ENCODE measurements around the gene WDR59. TPM values are rescaled to one million over a fixed set of nuclear protein-coding genes. Genes with fewer than 3 reads are reported as not detected.

WDR59 gene
- total and polyA plus RNA-seq, 2 donors (not counting 1 experiment from before 2014, with no cell fraction given): 52.6 to 127 TPM

- CTCF ChIA-PET: interaction anchor here (0.6 kb wide), 1 partner anchor 379 kb away, joined by 3 read pairs; no protein-coding TSS in a partner anchor
- H3K79me2 ChIP-seq (ENCODE audit: control insufficient read depth, insufficient read depth, low read length): no peaks in the 10 kb centered on the region
- POLR2A ChIA-PET: no interaction called here
Measured at GRCh38 chr16:75029854-75030253, 44.9 kb upstream of the WDR59 start.

GRCh38 chr16:75028544-75029135 is 43.7 kb upstream of the WDR59 start:
- Histone ChIP-seq H3K36me3 (replicated peaks in 1 of 2; ENCODE audit: control extremely low read depth in 1 of 2, control insufficient read depth in 1 of 2, extremely low read depth in 1 of 2, insufficient read depth in 2 of 2, low read length in 1 of 2) (no peaks in the 10 kb centered on the region), H3K27ac (ENCODE audit: low read length in 2 of 2) (no peak overlapping the region), H2AFZ (ENCODE audit: insufficient read depth, low read depth, low read length, poor library complexity, severe bottlenecking) (no peak overlapping the region), H4K20me1 (ENCODE audit: control insufficient read depth, insufficient read depth, low read length, poor library complexity, severe bottlenecking) (no peaks in the 10 kb centered on the region), H3K27me3 (replicated peaks in 1 of 4; ENCODE audit: control extremely low read depth in 1 of 4, control insufficient read depth in 3 of 4, insufficient read depth in 4 of 4, low read length in 3 of 4) (no peaks in the 10 kb centered on the region), H3K9ac (ENCODE audit: low read length) (no peak overlapping the region), H3K4me1 (ENCODE audit: control insufficient read depth in 2 of 2, insufficient read depth in 2 of 2, low read length in 2 of 2) (no peaks in the 10 kb centered on the region), H3K4me2 (replicated peaks; ENCODE audit: low read depth, low read length, poor library complexity, severe bottlenecking) (no peak overlapping the region), H3K79me2 (ENCODE audit: control insufficient read depth, insufficient read depth, low read length) (no peaks in the 10 kb centered on the region), H3K9me3 (ENCODE audit: control extremely low read depth in 1 of 3, control insufficient read depth in 2 of 3, insufficient read depth in 1 of 3, low read length in 2 of 3) (no peaks in the 10 kb centered on the region), H3K4me3 (ENCODE audit: control extremely low read depth in 1 of 5, extremely low read depth in 1 of 5, insufficient read depth in 1 of 5, low read depth in 2 of 5, low read length in 4 of 5) (no peak overlapping the region)
- H3K4me1 Mint-ChIP-seq: peaks cover 8% of the 10 kb centered on the region
- CTCF ChIA-PET: no interaction called here
- H3K4me3 Mint-ChIP-seq: no peak overlapping the region
- H3K27me3 Mint-ChIP-seq: no peaks in the 10 kb centered on the region
- no peak for ATAC-seq (ENCODE audit: low read depth)
- intact Hi-C loops (cut with micrococcal nuclease): no loop called here
- no peaks in the 10 kb centered on the region for H3K9me3 Mint-ChIP-seq (ENCODE audit: insufficient read depth)
- TF ChIP-seq EZH2 (IDR thresholded peaks at IDR 0.05; ENCODE audit: borderline replicate concordance, insufficient read depth, low read depth, low read length, poor library complexity, severe bottlenecking): no peak
- TF ChIP-seq, protein P1, sequence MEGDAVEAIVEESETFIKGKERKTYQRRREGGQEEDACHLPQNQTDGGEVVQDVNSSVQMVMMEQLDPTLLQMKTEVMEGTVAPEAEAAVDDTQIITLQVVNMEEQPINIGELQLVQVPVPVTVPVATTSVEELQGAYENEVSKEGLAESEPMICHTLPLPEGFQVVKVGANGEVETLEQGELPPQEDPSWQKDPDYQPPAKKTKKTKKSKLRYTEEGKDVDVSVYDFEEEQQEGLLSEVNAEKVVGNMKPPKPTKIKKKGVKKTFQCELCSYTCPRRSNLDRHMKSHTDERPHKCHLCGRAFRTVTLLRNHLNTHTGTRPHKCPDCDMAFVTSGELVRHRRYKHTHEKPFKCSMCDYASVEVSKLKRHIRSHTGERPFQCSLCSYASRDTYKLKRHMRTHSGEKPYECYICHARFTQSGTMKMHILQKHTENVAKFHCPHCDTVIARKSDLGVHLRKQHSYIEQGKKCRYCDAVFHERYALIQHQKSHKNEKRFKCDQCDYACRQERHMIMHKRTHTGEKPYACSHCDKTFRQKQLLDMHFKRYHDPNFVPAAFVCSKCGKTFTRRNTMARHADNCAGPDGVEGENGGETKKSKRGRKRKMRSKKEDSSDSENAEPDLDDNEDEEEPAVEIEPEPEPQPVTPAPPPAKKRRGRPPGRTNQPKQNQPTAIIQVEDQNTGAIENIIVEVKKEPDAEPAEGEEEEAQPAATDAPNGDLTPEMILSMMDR (IDR thresholded peaks at IDR 0.05): no peak
- 76% methylated on average over 3 of the region's 4 CpGs for WGBS (ENCODE audit: insufficient coverage)
- POLR2A ChIA-PET: no interaction called here
- H3K27ac Mint-ChIP-seq: no peak overlapping the region
- no peak for DNase-seq

More at GRCh38 chr16:75029854-75030253, 44.9 kb upstream of the WDR59 start:
- H3K27me3 Mint-ChIP-seq: peaks cover 4% of the 10 kb centered on the region
- H3K27ac Mint-ChIP-seq: no peak overlapping the region
- no peaks in the 10 kb centered on the region for H3K9me3 Mint-ChIP-seq (ENCODE audit: insufficient read depth)
- no peaks in the 10 kb centered on the region for H3K4me1 ChIP-seq (ENCODE audit: control insufficient read depth in 2 of 2, insufficient read depth in 2 of 2, low read length in 2 of 2)
- H3K27ac ChIP-seq (ENCODE audit: low read length in 2 of 2): no peak overlapping the region
- H3K4me2 ChIP-seq (replicated peaks; ENCODE audit: low read depth, low read length, poor library complexity, severe bottlenecking): no peak overlapping the region
- no peaks in the 10 kb centered on the region for H3K27me3 ChIP-seq (replicated peaks in 1 of 4; ENCODE audit: control extremely low read depth in 1 of 4, control insufficient read depth in 3 of 4, insufficient read depth in 4 of 4, low read length in 3 of 4)
- no peak overlapping the region for H2AFZ ChIP-seq (ENCODE audit: insufficient read depth, low read depth, low read length, poor library complexity, severe bottlenecking)
- no peak overlapping the region for H3K4me3 ChIP-seq (ENCODE audit: control extremely low read depth in 1 of 5, extremely low read depth in 1 of 5, insufficient read depth in 1 of 5, low read depth in 2 of 5, low read length in 4 of 5)
- intact Hi-C loops (cut with micrococcal nuclease): no loop called here
- H3K9me3 ChIP-seq (ENCODE audit: control extremely low read depth in 1 of 3, control insufficient read depth in 2 of 3, insufficient read depth in 1 of 3, low read length in 2 of 3): no peaks in the 10 kb centered on the region
- DNase-seq (no peak), ATAC-seq (ENCODE audit: low read depth) (no peak)
- no peak overlapping the region for H3K9ac ChIP-seq (ENCODE audit: low read length)
- no peak overlapping the region for H3K4me3 Mint-ChIP-seq
- H4K20me1 ChIP-seq (ENCODE audit: control insufficient read depth, insufficient read depth, low read length, poor library complexity, severe bottlenecking): no peaks in the 10 kb centered on the region
- H3K4me1 Mint-ChIP-seq: no peaks in the 10 kb centered on the region
- no peaks in the 10 kb centered on the region for H3K36me3 ChIP-seq (replicated peaks in 1 of 2; ENCODE audit: control extremely low read depth in 1 of 2, control insufficient read depth in 1 of 2, extremely low read depth in 1 of 2, insufficient read depth in 2 of 2, low read length in 1 of 2)
- TF ChIP-seq EZH2 (IDR thresholded peaks at IDR 0.05; ENCODE audit: borderline replicate concordance, insufficient read depth, low read depth, low read length, poor library complexity, severe bottlenecking): no peak
- TF ChIP-seq, protein P1 (IDR thresholded peaks at IDR 0.05): no peak
